ENCODE results near the gene TNRC18. TPM values are rescaled to one million over a fixed set of nuclear protein-coding genes. Genes with fewer than 3 reads are reported as not detected.

TNRC18 gene
- total and polyA plus RNA-seq, 4 donors, result 33.4 to 117 (median 84.1) TPM

- WGBS, 2 donors, result 63 to 64% methylated on average over 4 of the region's 4 CpGs
- Histone ChIP-seq H3K9ac (ENCODE audit: insufficient read depth in 1 of 2, low read length in 2 of 2) (no peak overlapping the region), H3K4me1 (ENCODE audit: control insufficient read depth in 5 of 5, insufficient read depth in 5 of 5, low read length in 5 of 5) (peaks cover 0 to 36% (median 10%) of the 10 kb centered on the region in 5 donors), H3K27ac (ENCODE audit: low read depth in 1 of 2, low read length in 1 of 2) (no peak overlapping the region), H3K36me3 (ENCODE audit: control insufficient read depth in 4 of 4, insufficient read depth in 4 of 4, low read length in 4 of 4) (peaks cover 0 to 5% (median under 1%) of the 10 kb centered on the region in 4 donors), H3K9me3 (ENCODE audit: control insufficient read depth in 4 of 4, insufficient read depth in 3 of 4, low read length in 3 of 4) (peaks cover 0 to 5% (median 1%) of the 10 kb centered on the region in 4 donors), H3K4me3 (no peak overlapping the region), H3K27me3 (ENCODE audit: control insufficient read depth in 3 of 3, insufficient read depth in 3 of 3, low read length in 2 of 3) (no peaks in the 10 kb centered on the region)
- ATAC-seq (ENCODE audit: insufficient read depth, low FRiP score) (no peak), DNase-seq (no peak)
- TF ChIP-seq CTCF (IDR thresholded peaks at IDR 0.05; ENCODE audit: control extremely low read depth, extremely low read depth), result no peak
Observed at GRCh38 chr7:5431560-5432015, 8.0 kb upstream of the TNRC18 start.

- H3K9ac ChIP-seq (ENCODE audit: insufficient read depth in 1 of 2, low read length in 2 of 2), result peak overlapping the region in 1 of 2 donors; percentile 79
- H3K9me3 ChIP-seq (ENCODE audit: control insufficient read depth in 4 of 4, insufficient read depth in 3 of 4, low read length in 3 of 4), result peaks cover 0 to 5% (median 1%) of the 10 kb centered on the region in 4 donors
- no peak overlapping the region for H3K4me3 ChIP-seq
- TF ChIP-seq CTCF (IDR thresholded peaks at IDR 0.05; ENCODE audit: control extremely low read depth, extremely low read depth), result no peak
- H3K4me1 ChIP-seq (ENCODE audit: control insufficient read depth in 5 of 5, insufficient read depth in 5 of 5, low read length in 5 of 5), result peaks cover 0 to 36% (median 10%) of the 10 kb centered on the region in 5 donors
- peaks cover 0 to 8% (median under 1%) of the 10 kb centered on the region in 4 donors for H3K36me3 ChIP-seq (ENCODE audit: control insufficient read depth in 4 of 4, insufficient read depth in 4 of 4, low read length in 4 of 4)
- ATAC-seq (ENCODE audit: insufficient read depth, low FRiP score) (no peak), DNase-seq (no peak)
- 73 to 75% methylated on average over 5 of the region's 5 CpGs for WGBS, 2 donors
- H3K27ac ChIP-seq (ENCODE audit: low read depth in 1 of 2, low read length in 1 of 2), result peak overlapping the region in 1 of 2 donors; percentile 99
- no peaks in the 10 kb centered on the region for H3K27me3 ChIP-seq (ENCODE audit: control insufficient read depth in 3 of 3, insufficient read depth in 3 of 3, low read length in 2 of 3)
Observed at GRCh38 chr7:5430612-5430947, 6.9 kb upstream of the TNRC18 start.

- peak; percentile 45 to 71 (median 57) for DNase-seq
- peak overlapping the region; percentile 99 to 100 for H3K27ac ChIP-seq (ENCODE audit: low read depth in 1 of 2, low read length in 1 of 2)
- peaks cover 0 to 13% (median under 1%) of the 10 kb centered on the region in 4 donors for H3K36me3 ChIP-seq (ENCODE audit: control insufficient read depth in 4 of 4, insufficient read depth in 4 of 4, low read length in 4 of 4)
- no peak overlapping the region for H3K4me3 ChIP-seq
- 25% methylated on average over 30 of the region's 30 CpGs for WGBS, 2 donors
- H3K9ac ChIP-seq (ENCODE audit: insufficient read depth in 1 of 2, low read length in 2 of 2), result peak overlapping the region; percentile 41 to 79
- no peak for TF ChIP-seq CTCF (IDR thresholded peaks at IDR 0.05; ENCODE audit: control extremely low read depth, extremely low read depth)
- peaks cover 0 to 5% (median 1%) of the 10 kb centered on the region in 4 donors for H3K9me3 ChIP-seq (ENCODE audit: control insufficient read depth in 4 of 4, insufficient read depth in 3 of 4, low read length in 3 of 4)
- no peak for ATAC-seq (ENCODE audit: insufficient read depth, low FRiP score)
- peaks cover 0 to 36% (median 10%) of the 10 kb centered on the region in 5 donors for H3K4me1 ChIP-seq (ENCODE audit: control insufficient read depth in 5 of 5, insufficient read depth in 5 of 5, low read length in 5 of 5)
- H3K27me3 ChIP-seq (ENCODE audit: control insufficient read depth in 3 of 3, insufficient read depth in 3 of 3, low read length in 2 of 3), result no peaks in the 10 kb centered on the region
Observed at GRCh38 chr7:5429857-5430611, 6.4 kb upstream of the TNRC18 start.

Measured in lung (tissue), 12 donors.